Ishikawa (cell line): ENCODE results near the gene KIF12.

Experiments
- CEBPB ChIP-seq: IDR thresholded peaks from 2 replicates; pipeline ENCODE4 v1.6.1; 2012
- CREB1 ChIP-seq: IDR thresholded peaks from 2 replicates; pipeline ENCODE4 v1.6.1; 2012; ENCODE audit warnings: low read depth
- EGR1 ChIP-seq: IDR thresholded peaks from 2 replicates; pipeline ENCODE4 v1.6.1; 2012
- EP300 ChIP-seq: IDR thresholded peaks from 2 replicates; pipeline ENCODE4 v1.6.1; 2012; ENCODE audit warnings: borderline replicate concordance
- FOXM1 ChIP-seq: IDR thresholded peaks from 2 replicates; pipeline ENCODE4 v1.6.1; 2012; ENCODE audit warnings: low read depth, borderline replicate concordance
- NFIC ChIP-seq: IDR thresholded peaks from 2 replicates; pipeline ENCODE4 v1.6.1; 2012
- RAD21 ChIP-seq: IDR thresholded peaks from 2 replicates; pipeline ENCODE4 v1.6.1; 2012; ENCODE audit warnings: low read depth
- TAF1 ChIP-seq: IDR thresholded peaks from 2 replicates; pipeline ENCODE4 v1.6.1; 2012; ENCODE audit warnings: low read depth, mild to moderate bottlenecking
- TCF12 ChIP-seq: IDR thresholded peaks from 2 replicates; pipeline ENCODE4 v1.6.1; 2012; ENCODE audit warnings: low read depth
- USF1 ChIP-seq: IDR thresholded peaks from 2 replicates; pipeline ENCODE4 v1.6.1; 2012
- YY1 ChIP-seq: IDR thresholded peaks from 2 replicates; pipeline ENCODE4 v1.6.1; 2012; ENCODE audit warnings: low read depth
- TF ChIP-seq, protein P1 (sequence below): IDR thresholded peaks from 2 replicates; pipeline ENCODE4 v1.6.1; 2012
- TF ChIP-seq, protein P2 (sequence below): IDR thresholded peaks from 2 replicates; pipeline ENCODE4 v1.6.1; 2012; ENCODE audit warnings: low read depth, mild to moderate bottlenecking

DNA sequence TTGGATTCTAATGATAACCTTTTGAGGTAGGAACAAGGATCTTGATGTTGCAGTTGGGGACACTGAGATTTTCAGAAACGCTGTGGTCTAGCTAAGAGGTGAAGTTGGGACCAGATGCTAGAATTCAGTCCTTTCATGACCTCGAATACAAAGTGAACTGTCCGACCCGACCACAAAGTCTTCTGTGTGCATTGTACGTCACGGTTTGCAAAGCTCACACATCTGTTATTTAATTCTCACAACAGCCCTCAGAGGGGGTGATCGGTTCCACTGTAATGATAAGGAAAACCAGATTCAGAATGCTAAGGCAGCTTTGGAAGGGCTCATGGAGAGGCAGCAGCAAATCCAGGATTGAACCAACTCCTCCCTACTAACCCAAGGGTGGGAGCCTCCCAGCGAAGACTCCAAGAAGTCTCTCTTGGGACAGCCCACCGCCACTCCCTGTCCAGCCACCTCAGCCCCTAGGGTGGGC, 16.6 kb upstream of the KIF12 start:
- TF ChIP-seq, protein P1, sequence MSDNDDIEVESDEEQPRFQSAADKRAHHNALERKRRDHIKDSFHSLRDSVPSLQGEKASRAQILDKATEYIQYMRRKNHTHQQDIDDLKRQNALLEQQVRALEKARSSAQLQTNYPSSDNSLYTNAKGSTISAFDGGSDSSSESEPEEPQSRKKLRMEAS = no peak
- TF ChIP-seq RAD21 (no peak), NFIC (no peak), TAF1 (no peak), EP300 (no peak), EGR1 (no peak), CREB1 (no peak), TCF12 (no peak), YY1 (no peak), CEBPB (no peak), FOXM1 (no peak), USF1 (no peak)
- TF ChIP-seq, protein P2, sequence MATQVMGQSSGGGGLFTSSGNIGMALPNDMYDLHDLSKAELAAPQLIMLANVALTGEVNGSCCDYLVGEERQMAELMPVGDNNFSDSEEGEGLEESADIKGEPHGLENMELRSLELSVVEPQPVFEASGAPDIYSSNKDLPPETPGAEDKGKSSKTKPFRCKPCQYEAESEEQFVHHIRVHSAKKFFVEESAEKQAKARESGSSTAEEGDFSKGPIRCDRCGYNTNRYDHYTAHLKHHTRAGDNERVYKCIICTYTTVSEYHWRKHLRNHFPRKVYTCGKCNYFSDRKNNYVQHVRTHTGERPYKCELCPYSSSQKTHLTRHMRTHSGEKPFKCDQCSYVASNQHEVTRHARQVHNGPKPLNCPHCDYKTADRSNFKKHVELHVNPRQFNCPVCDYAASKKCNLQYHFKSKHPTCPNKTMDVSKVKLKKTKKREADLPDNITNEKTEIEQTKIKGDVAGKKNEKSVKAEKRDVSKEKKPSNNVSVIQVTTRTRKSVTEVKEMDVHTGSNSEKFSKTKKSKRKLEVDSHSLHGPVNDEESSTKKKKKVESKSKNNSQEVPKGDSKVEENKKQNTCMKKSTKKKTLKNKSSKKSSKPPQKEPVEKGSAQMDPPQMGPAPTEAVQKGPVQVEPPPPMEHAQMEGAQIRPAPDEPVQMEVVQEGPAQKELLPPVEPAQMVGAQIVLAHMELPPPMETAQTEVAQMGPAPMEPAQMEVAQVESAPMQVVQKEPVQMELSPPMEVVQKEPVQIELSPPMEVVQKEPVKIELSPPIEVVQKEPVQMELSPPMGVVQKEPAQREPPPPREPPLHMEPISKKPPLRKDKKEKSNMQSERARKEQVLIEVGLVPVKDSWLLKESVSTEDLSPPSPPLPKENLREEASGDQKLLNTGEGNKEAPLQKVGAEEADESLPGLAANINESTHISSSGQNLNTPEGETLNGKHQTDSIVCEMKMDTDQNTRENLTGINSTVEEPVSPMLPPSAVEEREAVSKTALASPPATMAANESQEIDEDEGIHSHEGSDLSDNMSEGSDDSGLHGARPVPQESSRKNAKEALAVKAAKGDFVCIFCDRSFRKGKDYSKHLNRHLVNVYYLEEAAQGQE = no peak
